ENCODE results near the gene CERK.

- TF ChIP-seq TAF1 (IDR thresholded peaks at IDR 0.05; ENCODE audit: borderline replicate concordance, low read depth, low read length), result no peak
- no peak for TF ChIP-seq CHD2 (IDR thresholded peaks at IDR 0.05; ENCODE audit: low read length, partially characterized antibody)
- no peak for TF ChIP-seq CTCF (IDR thresholded peaks at IDR 0.05)
- no peak for TF ChIP-seq SMC3 (IDR thresholded peaks at IDR 0.05; ENCODE audit: low read depth, low read length)
- TF ChIP-seq NRF1 (IDR thresholded peaks at IDR 0.05; ENCODE audit: low read depth, low read length), result no peak
- TF ChIP-seq EZH2phosphoT487 (IDR thresholded peaks at IDR 0.05; ENCODE audit: borderline replicate concordance, low read depth), result no peak
- TF ChIP-seq RCOR1 (IDR thresholded peaks at IDR 0.05; ENCODE audit: low read length), result peak; percentile 33; the same call in 1 of the 2 replicates
- TF ChIP-seq, protein P1, sequence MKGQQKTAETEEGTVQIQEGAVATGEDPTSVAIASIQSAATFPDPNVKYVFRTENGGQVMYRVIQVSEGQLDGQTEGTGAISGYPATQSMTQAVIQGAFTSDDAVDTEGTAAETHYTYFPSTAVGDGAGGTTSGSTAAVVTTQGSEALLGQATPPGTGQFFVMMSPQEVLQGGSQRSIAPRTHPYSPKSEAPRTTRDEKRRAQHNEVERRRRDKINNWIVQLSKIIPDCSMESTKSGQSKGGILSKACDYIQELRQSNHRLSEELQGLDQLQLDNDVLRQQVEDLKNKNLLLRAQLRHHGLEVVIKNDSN (IDR thresholded peaks at IDR 0.05; ENCODE audit: borderline replicate concordance, low read depth), result peak; percentile 85
- TF ChIP-seq YY1 (IDR thresholded peaks at IDR 0.05; ENCODE audit: low read depth), result no peak
- TF ChIP-seq EP300 (IDR thresholded peaks at IDR 0.05; ENCODE audit: borderline replicate concordance in 1 of 2, low read depth in 1 of 2, low read length in 1 of 2), result peak in 1 of 2 experiments; percentile 79; a peak in 2 of 4 replicates
Measured at GRCh38 chr22:46754110-46754799, 16.2 kb upstream of the CERK start.
